ENCODE results near the gene EOMES.
"Not testable (repeated sequence)": the region's sequence is repeated elsewhere in the genome, so short reads cannot be mapped to it uniquely, and the experiment has no call there.

The EOMES gene

GRCh38 chr3:27721717-27722564, at the start of gene EOMES:
Gene EOMES (minus strand): TSS chr3:27722323. CDS start chr3:27722294, 29 bp downstream.
- Histone ChIP-seq H3K79me2 (ENCODE audit: control insufficient read depth, insufficient read depth, low read length, unreplicated experiment) (no peaks in the 10 kb centered on the region), H2AFZ (ENCODE audit: low read length, unreplicated experiment) (peak within 1 kb of the TSS; percentile 59), H3K27ac (ENCODE audit: low read depth, low read length) (no peak within 1 kb of the TSS), H3K4me3 (ENCODE audit: low read depth, low read length) (peak within 1 kb of the TSS; percentile 76), H3K4me1 (ENCODE audit: control insufficient read depth, insufficient read depth, low read length, unreplicated experiment) (peaks cover 3% of the 10 kb centered on the region), H3K36me3 (ENCODE audit: insufficient read depth, low read length) (no peaks in the 10 kb centered on the region), H3K27me3 (ENCODE audit: insufficient read depth, low read length) (peaks cover 79% of the 10 kb centered on the region)

- peaks cover 11% of the 10 kb centered on the region; the same call in 1 of the 2 replicates for H3K27me3 ChIP-seq (ENCODE audit: insufficient read depth, low read length)
- H3K4me1 ChIP-seq (ENCODE audit: control insufficient read depth, insufficient read depth, low read length, unreplicated experiment); H3K27ac ChIP-seq (ENCODE audit: low read depth, low read length); H3K36me3 ChIP-seq (ENCODE audit: insufficient read depth, low read length); H3K4me3 ChIP-seq (ENCODE audit: low read depth, low read length); H3K79me2 ChIP-seq (ENCODE audit: control insufficient read depth, insufficient read depth, low read length, unreplicated experiment); H2AFZ ChIP-seq (ENCODE audit: low read length, unreplicated experiment): not testable (repeated sequence)
Measured at GRCh38 chr3:27770384-27770783, 48.3 kb upstream of the EOMES start.

GRCh38 chr3:27767000-27767399, 44.9 kb upstream of the EOMES start:
- Histone ChIP-seq H2AFZ (ENCODE audit: low read length, unreplicated experiment) (no peak overlapping the region), H3K4me3 (ENCODE audit: low read depth, low read length) (no peak overlapping the region), H3K79me2 (ENCODE audit: control insufficient read depth, insufficient read depth, low read length, unreplicated experiment) (no peaks in the 10 kb centered on the region), H3K27me3 (ENCODE audit: insufficient read depth, low read length) (no peaks in the 10 kb centered on the region), H3K36me3 (ENCODE audit: insufficient read depth, low read length) (no peaks in the 10 kb centered on the region), H3K4me1 (ENCODE audit: control insufficient read depth, insufficient read depth, low read length, unreplicated experiment) (peaks cover 6% of the 10 kb centered on the region), H3K27ac (ENCODE audit: low read depth, low read length) (no peak overlapping the region)

- H3K27me3 ChIP-seq (ENCODE audit: insufficient read depth, low read length): no peaks in the 10 kb centered on the region
- peak overlapping the region; percentile 65 for H3K27ac ChIP-seq (ENCODE audit: low read depth, low read length)
- H3K79me2 ChIP-seq (ENCODE audit: control insufficient read depth, insufficient read depth, low read length, unreplicated experiment): no peaks in the 10 kb centered on the region
- peaks cover 23% of the 10 kb centered on the region for H3K4me1 ChIP-seq (ENCODE audit: control insufficient read depth, insufficient read depth, low read length, unreplicated experiment)
- H3K4me3 ChIP-seq (ENCODE audit: low read depth, low read length): no peak overlapping the region
- no peaks in the 10 kb centered on the region for H3K36me3 ChIP-seq (ENCODE audit: insufficient read depth, low read length)
- H2AFZ ChIP-seq (ENCODE audit: low read length, unreplicated experiment): no peak overlapping the region
Measured at GRCh38 chr3:27758083-27758482, 36.0 kb upstream of the EOMES start.

GRCh38 chr3:27756877-27757276, 34.8 kb upstream of the EOMES start:
- Histone ChIP-seq H3K79me2 (ENCODE audit: control insufficient read depth, insufficient read depth, low read length, unreplicated experiment) (no peaks in the 10 kb centered on the region), H2AFZ (ENCODE audit: low read length, unreplicated experiment) (no peak overlapping the region), H3K27ac (ENCODE audit: low read depth, low read length) (peak overlapping the region; percentile 49), H3K4me3 (ENCODE audit: low read depth, low read length) (no peak overlapping the region), H3K36me3 (ENCODE audit: insufficient read depth, low read length) (no peaks in the 10 kb centered on the region), H3K4me1 (ENCODE audit: control insufficient read depth, insufficient read depth, low read length, unreplicated experiment) (peaks cover 23% of the 10 kb centered on the region), H3K27me3 (ENCODE audit: insufficient read depth, low read length) (no peaks in the 10 kb centered on the region)

- peaks cover 20% of the 10 kb centered on the region for H3K4me1 ChIP-seq (ENCODE audit: control insufficient read depth, insufficient read depth, low read length, unreplicated experiment)
- no peak overlapping the region for H3K4me3 ChIP-seq (ENCODE audit: low read depth, low read length)
- no peaks in the 10 kb centered on the region for H3K27me3 ChIP-seq (ENCODE audit: insufficient read depth, low read length)
- no peaks in the 10 kb centered on the region for H3K36me3 ChIP-seq (ENCODE audit: insufficient read depth, low read length)
- no peaks in the 10 kb centered on the region for H3K79me2 ChIP-seq (ENCODE audit: control insufficient read depth, insufficient read depth, low read length, unreplicated experiment)
- no peak overlapping the region for H2AFZ ChIP-seq (ENCODE audit: low read length, unreplicated experiment)
- no peak overlapping the region for H3K27ac ChIP-seq (ENCODE audit: low read depth, low read length)
Measured at GRCh38 chr3:27752926-27753325, 30.8 kb upstream of the EOMES start.

- H3K27me3 ChIP-seq (ENCODE audit: insufficient read depth, low read length): no peaks in the 10 kb centered on the region
- peaks cover 3% of the 10 kb centered on the region for H3K4me1 ChIP-seq (ENCODE audit: control insufficient read depth, insufficient read depth, low read length, unreplicated experiment)
- H3K4me3 ChIP-seq (ENCODE audit: low read depth, low read length): no peak overlapping the region
- H3K36me3 ChIP-seq (ENCODE audit: insufficient read depth, low read length): no peaks in the 10 kb centered on the region
- H3K79me2 ChIP-seq (ENCODE audit: control insufficient read depth, insufficient read depth, low read length, unreplicated experiment): no peaks in the 10 kb centered on the region
- no peak overlapping the region for H3K27ac ChIP-seq (ENCODE audit: low read depth, low read length)
- no peak overlapping the region for H2AFZ ChIP-seq (ENCODE audit: low read length, unreplicated experiment)
Measured at GRCh38 chr3:27749643-27750042, 27.5 kb upstream of the EOMES start.

GRCh38 chr3:27746838-27747237, 24.7 kb upstream of the EOMES start:
- H3K79me2 ChIP-seq (ENCODE audit: control insufficient read depth, insufficient read depth, low read length, unreplicated experiment): no peaks in the 10 kb centered on the region
- H3K4me1 ChIP-seq (ENCODE audit: control insufficient read depth, insufficient read depth, low read length, unreplicated experiment): peaks cover 3% of the 10 kb centered on the region
- H3K27ac ChIP-seq (ENCODE audit: low read depth, low read length): no peak overlapping the region
- no peak overlapping the region for H2AFZ ChIP-seq (ENCODE audit: low read length, unreplicated experiment)
- no peaks in the 10 kb centered on the region for H3K27me3 ChIP-seq (ENCODE audit: insufficient read depth, low read length)
- no peaks in the 10 kb centered on the region for H3K36me3 ChIP-seq (ENCODE audit: insufficient read depth, low read length)
- H3K4me3 ChIP-seq (ENCODE audit: low read depth, low read length): no peak overlapping the region

- H2AFZ ChIP-seq (ENCODE audit: low read length, unreplicated experiment): no peak overlapping the region
- no peak overlapping the region for H3K27ac ChIP-seq (ENCODE audit: low read depth, low read length)
- H3K4me3 ChIP-seq (ENCODE audit: low read depth, low read length): no peak overlapping the region
- H3K79me2 ChIP-seq (ENCODE audit: control insufficient read depth, insufficient read depth, low read length, unreplicated experiment): no peaks in the 10 kb centered on the region
- H3K27me3 ChIP-seq (ENCODE audit: insufficient read depth, low read length): no peaks in the 10 kb centered on the region
- no peaks in the 10 kb centered on the region for H3K36me3 ChIP-seq (ENCODE audit: insufficient read depth, low read length)
- no peaks in the 10 kb centered on the region for H3K4me1 ChIP-seq (ENCODE audit: control insufficient read depth, insufficient read depth, low read length, unreplicated experiment)
Measured at GRCh38 chr3:27740854-27741253, 18.7 kb upstream of the EOMES start.

GRCh38 chr3:27737091-27737490, 15.0 kb upstream of the EOMES start:
- no peak overlapping the region for H3K27ac ChIP-seq (ENCODE audit: low read depth, low read length)
- no peaks in the 10 kb centered on the region for H3K79me2 ChIP-seq (ENCODE audit: control insufficient read depth, insufficient read depth, low read length, unreplicated experiment)
- H2AFZ ChIP-seq (ENCODE audit: low read length, unreplicated experiment): no peak overlapping the region
- H3K36me3 ChIP-seq (ENCODE audit: insufficient read depth, low read length): no peaks in the 10 kb centered on the region
- no peak overlapping the region for H3K4me3 ChIP-seq (ENCODE audit: low read depth, low read length)
- no peaks in the 10 kb centered on the region for H3K4me1 ChIP-seq (ENCODE audit: control insufficient read depth, insufficient read depth, low read length, unreplicated experiment)
- no peaks in the 10 kb centered on the region; the same call in 1 of the 2 replicates for H3K27me3 ChIP-seq (ENCODE audit: insufficient read depth, low read length)
